ENCODE measurements around the gene TMEM115. TPM values are rescaled to one million over a fixed set of nuclear protein-coding genes. Genes with fewer than 3 reads are reported as not detected.

Gene TMEM115
- total and polyA plus RNA-seq, 11 donors, result 20.5 to 57.3 (median 28.9) TPM

GRCh38 chr3:50369012-50369670, 9.8 kb upstream of the TMEM115 start:
- 78 to 85% (median 81%) methylated on average over 8 to 9 of the region's 9 CpGs for WGBS, 4 donors
- TF ChIP-seq CTCF (IDR thresholded peaks at IDR 0.05) (no peak), POLR2A (IDR thresholded peaks at IDR 0.05) (no peak)
- Histone ChIP-seq H3K27ac (no peak overlapping the region), H3K4me3 (no peak overlapping the region), H3K27me3 (no peaks in the 10 kb centered on the region), H3K36me3 (no peaks in the 10 kb centered on the region), H3K9me3 (no peaks in the 10 kb centered on the region), H3K4me1 (peaks cover 0 to 14% (median 8%) of the 10 kb centered on the region in 12 donors)
- ATAC-seq (no peak), DNase-seq (no peak)
- intact Hi-C loops (cut with DNase I), result loop anchor here in 3 of 10 donors (5.0 kb wide), 2 partner anchors 168 to 173 kb away; no protein-coding TSS in a partner anchor

GRCh38 chr3:50365842-50366220, 6.5 kb upstream of the TMEM115 start:
- ATAC-seq (no peak), DNase-seq (no peak)
- Histone ChIP-seq H3K9me3 (no peaks in the 10 kb centered on the region), H3K4me1 (peaks cover 0 to 14% (median 8%) of the 10 kb centered on the region in 12 donors), H3K36me3 (no peaks in the 10 kb centered on the region), H3K27ac (peak overlapping the region in 1 of 12 donors; percentile 55), H3K4me3 (peak overlapping the region in 7 of 12 donors; percentile 50 to 64 (median 57)), H3K27me3 (no peaks in the 10 kb centered on the region)
- TF ChIP-seq CTCF (IDR thresholded peaks at IDR 0.05) (no peak), POLR2A (IDR thresholded peaks at IDR 0.05) (no peak)
- WGBS, 4 donors, result 79 to 87% (median 85%) methylated on average over 5 of the region's 5 CpGs
- intact Hi-C loops (cut with DNase I), result loop anchor here in 3 of 10 donors (5.0 kb wide), 2 partner anchors 171 to 176 kb away; no protein-coding TSS in a partner anchor

GRCh38 chr3:50365080-50365841, 5.9 kb upstream of the TMEM115 start:
- intact Hi-C loops (cut with DNase I), result loop anchor here in 3 of 10 donors (5.0 kb wide), 2 partner anchors 172 to 177 kb away; no protein-coding TSS in a partner anchor
- Histone ChIP-seq H3K4me3 (peak overlapping the region; percentile 1 to 66 (median 57)), H3K9me3 (no peaks in the 10 kb centered on the region), H3K27ac (peak overlapping the region in 5 of 12 donors; percentile 9 to 73 (median 44)), H3K4me1 (peaks cover 0 to 14% (median 8%) of the 10 kb centered on the region in 12 donors), H3K36me3 (no peaks in the 10 kb centered on the region), H3K27me3 (no peaks in the 10 kb centered on the region)
- TF ChIP-seq POLR2A (IDR thresholded peaks at IDR 0.05), result no peak
- TF ChIP-seq CTCF (IDR thresholded peaks at IDR 0.05), result no peak
- ATAC-seq (peak; percentile 44 to 89 (median 84)), DNase-seq (peak; percentile 82 to 93 (median 85))
- WGBS, 4 donors, result 10 to 22% (median 14%) methylated on average over 23 to 53 of the region's 53 CpGs

Data from heart left ventricle (tissue), 16 donors.